ENCODE data around the gene RNU6-1.

Gene RNU6-1

DNA sequence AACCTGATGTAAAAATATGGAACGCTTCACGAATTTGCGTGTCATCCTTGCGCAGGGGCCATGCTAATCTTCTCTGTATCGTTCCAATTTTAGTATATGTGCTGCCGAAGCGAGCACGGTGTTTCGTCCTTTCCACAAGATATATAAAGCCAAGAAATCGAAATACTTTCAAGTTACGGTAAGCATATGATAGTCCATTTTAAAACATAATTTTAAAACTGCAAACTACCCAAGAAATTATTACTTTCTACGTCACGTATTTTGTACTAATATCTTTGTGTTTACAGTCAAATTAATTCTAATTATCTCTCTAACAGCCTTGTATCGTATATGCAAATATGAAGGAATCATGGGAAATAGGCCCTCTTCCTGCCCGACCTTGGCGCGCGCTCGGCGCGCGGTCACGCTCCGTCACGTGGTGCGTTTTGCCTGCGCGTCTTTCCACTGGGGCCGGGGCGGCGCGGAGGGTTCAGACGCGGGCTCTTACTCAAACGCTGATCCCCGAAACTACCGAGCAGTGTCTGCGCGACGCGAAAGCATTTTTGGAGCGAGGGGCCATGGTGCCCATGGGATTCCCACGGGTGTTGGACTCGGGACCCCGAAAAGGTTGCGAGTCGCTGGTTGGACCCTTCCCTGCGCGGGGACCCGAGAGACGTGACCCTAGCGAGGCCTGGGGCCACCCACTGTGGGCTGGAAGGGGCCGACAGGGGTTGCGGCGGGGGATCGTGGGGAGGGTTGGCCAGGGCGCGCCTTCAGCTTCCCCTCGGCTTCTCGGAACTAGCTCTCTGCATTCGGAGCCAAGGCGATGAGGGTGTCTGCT lies at the start of gene RNU6-1:
Gene RNU6-1 (minus strand): TSS at position 117 of the 820 bp plus-strand sequence.
- in situ Hi-C loops (cut with MboI; ENCODE audit: low sequenced_read_pairs), result loop anchor here (25.0 kb wide), 1 partner anchor 378 kb away; no protein-coding TSS in a partner anchor

DNA sequence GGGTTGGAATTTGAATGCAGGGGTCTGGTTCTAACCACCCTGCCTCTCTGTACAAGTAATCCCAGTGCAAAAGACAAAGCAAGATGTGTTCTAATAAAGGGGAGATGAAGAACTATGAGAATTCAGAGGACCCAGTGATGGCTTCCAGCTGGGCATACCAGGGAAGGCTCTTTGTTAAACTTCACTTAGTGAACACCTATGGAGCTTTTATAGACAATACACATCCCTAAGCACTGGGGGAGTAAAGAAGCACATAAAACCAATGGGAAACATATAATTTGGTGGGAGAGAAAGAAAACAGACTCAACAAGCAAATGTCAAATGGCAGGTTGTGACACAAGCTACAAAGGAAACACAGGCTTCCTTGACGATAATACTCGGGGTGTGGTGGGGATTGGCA lies 47.9 kb upstream of the RNU6-1 start:
- in situ Hi-C loops (cut with MboI; ENCODE audit: low sequenced_read_pairs), result no loop called here

DNA sequence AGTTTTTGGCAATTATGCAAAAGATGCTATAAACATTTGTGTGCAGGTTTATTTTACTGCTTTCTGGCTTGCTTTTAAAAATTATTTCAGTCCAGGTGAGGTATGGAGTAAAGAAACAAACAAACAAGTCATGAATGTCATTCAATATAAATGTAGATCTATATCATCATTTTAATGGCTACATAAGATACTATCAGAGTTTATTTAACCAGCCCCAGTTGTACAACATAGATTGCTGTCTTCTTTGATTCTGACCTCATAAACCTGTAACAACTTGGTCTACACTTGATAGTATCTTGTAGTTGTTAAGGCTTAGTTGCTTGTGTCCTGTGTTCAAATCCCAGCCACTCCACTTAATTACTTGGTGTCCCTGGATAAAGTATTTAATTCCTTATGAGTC lies 46.0 kb upstream of the RNU6-1 start:
- in situ Hi-C loops (cut with MboI; ENCODE audit: low sequenced_read_pairs), result no loop called here

DNA sequence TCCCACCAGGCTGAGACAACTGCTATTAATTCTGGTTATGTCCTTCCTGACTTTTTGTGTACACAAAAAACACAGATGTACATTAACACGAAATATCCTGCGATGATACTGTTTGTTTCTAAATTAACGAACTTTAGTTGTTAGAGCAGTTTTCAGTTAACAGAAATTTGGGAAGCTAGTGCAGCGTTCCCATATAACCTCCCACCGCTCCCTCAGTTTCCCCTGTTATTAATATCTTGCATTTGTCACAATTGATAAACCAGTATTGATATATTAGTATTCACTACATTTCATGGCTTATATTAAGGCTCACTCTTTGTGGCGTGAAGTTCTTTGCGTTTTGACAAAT lies 45.3 kb upstream of the RNU6-1 start:
- in situ Hi-C loops (cut with MboI; ENCODE audit: low sequenced_read_pairs), result no loop called here

DNA sequence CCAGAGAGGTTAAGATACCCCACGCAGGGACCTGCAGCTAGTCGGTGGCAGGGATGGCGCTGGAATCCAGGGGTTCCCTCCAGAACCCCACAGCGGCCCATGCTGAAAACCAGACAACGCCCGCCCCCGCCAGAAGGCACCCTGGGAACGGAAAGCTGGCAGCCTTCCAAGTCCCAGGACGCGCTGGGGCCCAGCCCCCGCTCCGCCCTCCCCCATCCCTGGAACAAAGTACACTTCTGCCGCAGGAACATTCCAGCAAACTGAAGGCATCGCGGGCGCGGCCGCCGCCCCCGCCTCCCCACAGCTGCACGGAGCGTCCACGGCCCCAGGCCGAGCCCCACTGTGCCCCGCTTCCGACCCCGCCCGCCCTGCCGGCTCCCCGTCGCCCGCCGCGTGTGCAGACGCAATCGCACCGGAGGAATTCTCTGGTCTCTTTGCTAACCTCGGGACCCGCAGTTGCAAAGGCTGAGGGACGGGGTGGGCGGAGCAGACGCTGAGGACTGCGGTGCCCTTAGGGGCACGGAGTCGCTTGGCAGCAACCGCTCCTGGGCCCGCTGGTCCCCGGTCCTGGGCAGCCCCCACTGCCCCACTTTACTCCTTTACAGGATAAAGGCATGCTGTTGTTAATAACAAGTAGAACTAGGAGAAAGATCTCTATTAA lies 44.8 kb upstream of the RNU6-1 start:
- in situ Hi-C loops (cut with MboI; ENCODE audit: low sequenced_read_pairs), result no loop called here

DNA sequence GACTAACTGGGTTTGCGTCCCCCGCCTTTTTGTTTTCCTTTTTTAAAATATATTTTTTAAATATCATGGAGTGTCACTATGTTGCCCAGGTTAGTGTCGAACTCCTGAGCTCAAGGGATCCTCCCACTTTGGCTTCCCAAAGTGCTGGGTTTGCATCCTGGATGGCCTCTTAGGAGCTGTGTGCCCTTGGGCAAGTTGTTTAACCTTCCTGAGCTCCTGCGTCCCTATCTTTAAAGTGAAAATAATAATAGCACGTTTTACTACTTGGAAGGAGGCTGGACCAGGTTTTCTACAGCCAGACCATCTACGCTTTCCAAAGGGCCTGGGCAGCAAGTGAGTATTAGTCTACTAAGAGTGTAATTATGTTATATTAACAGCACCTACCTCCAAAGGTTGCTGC lies 44.2 kb upstream of the RNU6-1 start:
- in situ Hi-C loops (cut with MboI; ENCODE audit: low sequenced_read_pairs), result no loop called here

DNA sequence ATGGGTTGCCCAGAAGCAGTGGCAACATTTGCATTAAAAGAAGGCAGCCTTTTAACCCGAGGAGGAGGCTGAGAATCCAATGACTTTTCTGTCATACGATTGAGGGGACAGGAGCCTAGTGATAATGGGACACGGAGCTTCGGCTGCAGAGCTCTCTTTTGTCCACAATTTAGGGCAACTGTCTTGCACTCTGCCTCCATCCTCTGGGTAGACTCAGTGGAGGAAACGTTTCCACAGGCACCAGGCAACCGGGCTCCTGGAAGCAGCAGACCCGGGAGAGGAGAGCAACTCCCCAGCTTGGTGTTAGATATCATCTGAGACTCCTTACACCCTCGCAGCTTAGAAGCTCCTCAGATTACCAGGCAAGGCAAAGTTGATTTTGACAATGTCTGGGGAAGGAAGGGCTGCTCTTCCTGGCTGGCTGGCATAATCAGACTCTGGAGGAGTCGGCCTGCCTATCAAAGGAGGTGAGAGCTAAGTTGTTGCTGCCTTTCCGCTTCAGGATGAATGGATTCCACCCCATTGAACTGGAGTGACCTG lies 43.5 kb upstream of the RNU6-1 start:
- in situ Hi-C loops (cut with MboI; ENCODE audit: low sequenced_read_pairs), result no loop called here

DNA sequence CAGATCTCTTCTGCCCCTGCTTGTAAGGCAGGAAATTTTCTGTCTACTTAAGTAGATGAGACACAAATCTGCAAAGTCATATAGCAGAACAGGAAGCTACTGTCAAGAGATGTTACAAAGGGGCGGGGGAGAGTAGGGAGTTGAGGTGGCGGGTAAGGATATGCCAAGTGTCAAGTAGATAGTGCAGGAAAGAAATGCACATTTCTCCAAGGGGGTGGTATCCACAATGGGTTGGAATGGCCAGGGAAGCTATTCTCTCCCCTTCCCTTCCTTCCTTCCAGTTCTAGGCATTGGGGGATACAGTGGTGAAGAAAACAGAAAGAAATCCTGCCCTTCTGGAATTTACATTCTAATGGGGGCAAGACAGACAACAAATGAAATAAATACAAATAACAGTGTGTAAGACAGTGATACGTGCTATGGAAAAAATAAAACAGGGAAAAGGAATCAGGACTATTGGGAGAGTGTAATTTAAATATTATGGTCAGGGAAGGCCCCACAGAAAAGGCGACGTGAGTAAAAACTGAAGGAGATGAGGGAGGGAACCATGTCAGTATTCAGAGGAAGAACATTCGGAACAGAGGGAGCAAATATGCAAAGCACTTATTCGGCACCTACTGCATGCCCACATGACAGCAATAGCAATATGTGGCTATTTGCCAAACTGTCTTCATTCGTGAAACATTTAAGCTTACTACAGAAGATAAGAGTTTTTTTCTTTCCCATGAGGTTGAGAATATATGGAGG lies 42.8 kb upstream of the RNU6-1 start:
- in situ Hi-C loops (cut with MboI; ENCODE audit: low sequenced_read_pairs), result no loop called here

DNA sequence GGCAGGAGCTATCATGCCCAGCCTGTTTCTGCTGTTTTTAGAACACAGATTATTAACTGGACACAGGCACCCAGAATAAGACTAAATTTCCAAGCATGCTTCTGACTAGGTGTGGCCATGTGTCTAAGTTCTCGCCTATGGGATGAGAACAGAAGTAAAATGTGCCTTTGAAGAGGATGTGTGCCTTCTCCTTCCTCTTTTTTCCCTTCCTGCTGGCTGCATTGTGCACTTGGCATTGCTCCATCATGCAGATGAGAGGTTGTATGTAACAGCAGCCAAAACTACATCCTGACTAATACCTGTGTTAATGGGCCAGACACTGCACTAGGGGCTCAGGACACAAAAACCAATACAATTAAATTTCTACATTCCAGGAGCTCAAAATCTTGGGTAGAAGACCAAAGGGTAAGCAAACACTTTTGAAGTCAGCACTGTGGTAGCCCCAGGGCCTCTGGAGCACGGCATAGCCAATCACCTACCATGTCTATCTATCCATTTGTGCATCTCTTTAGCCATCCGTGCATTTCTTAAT lies 40.9 kb upstream of the RNU6-1 start:
- in situ Hi-C loops (cut with MboI; ENCODE audit: low sequenced_read_pairs), result no loop called here

DNA sequence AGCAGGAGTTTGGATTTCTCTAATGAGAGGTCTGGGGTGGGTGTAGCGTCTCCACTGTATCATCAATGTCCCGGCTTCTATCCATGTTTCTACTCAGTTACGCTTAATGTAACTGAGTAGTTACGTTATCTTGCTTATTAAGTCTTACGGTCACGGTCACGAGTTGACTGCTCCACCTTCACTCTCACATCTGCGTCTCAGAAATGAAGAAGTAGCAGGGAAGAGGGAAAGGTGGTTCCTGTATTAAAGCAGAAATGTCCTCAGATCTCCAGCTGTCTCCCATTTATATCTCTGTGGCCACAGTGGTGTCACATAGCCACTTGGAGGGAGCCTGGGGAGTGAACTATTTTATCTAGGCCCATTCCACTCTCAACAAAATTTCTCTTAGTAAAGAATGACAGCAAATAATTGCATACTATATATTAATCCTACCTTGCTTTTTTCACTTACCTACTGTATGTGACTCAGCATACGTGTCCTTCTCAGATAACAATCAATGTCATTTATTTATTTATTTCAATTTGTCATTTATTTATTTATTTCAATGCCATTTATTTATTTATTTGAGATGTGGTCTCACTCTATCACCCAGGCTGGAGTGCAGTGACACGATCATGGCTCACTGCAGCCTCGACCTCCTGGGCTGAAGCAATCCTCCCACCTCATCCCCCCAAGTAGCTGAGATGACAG lies 39.7 kb upstream of the RNU6-1 start:
- in situ Hi-C loops (cut with MboI; ENCODE audit: low sequenced_read_pairs), result no loop called here

DNA sequence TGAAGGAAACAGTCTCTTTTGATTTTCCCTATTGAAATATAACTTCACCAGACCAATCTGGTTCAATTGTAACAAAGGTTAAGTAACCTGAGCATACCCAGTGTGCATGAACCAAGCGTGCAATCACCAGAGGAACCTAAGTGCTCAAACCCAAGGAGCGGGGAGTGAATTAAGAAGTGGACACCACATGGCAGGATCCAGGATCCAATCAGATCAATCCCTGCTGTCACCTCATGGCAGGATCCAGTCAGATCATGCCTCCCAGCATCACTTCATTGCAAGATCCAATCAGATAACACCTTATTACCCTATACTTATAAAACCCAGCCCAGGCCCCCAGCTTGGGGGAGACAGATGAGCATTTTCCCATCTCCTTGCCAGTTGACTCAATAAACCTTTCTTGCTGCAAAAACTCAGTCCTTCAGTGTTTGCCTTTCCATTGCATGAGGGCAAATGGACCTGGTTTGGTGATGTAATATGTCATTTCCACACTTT lies 38.9 kb upstream of the RNU6-1 start:
- in situ Hi-C loops (cut with MboI; ENCODE audit: low sequenced_read_pairs), result no loop called here

DNA sequence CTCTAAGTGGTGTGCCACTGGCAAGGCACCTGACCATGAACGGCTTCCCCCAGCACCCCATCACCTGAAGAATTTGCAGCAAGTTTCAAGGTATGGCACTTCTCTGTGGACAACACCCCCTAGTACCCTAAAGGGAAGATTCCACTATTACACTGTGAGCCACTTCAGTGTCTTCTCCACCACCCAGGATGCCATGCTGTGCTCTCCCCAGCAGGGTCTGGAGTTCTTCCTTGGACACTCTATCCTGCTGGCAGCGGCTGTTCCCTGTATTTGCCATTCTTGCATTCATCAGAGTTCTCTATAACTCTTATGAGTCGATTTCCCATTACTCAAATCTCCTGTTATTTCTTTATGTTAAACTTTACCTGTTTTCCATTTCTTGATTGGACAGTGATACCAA lies 33.9 kb upstream of the RNU6-1 start:
- in situ Hi-C loops (cut with MboI; ENCODE audit: low sequenced_read_pairs), result loop anchor here (25.0 kb wide), 1 partner anchor 289 kb away; no protein-coding TSS in a partner anchor

DNA sequence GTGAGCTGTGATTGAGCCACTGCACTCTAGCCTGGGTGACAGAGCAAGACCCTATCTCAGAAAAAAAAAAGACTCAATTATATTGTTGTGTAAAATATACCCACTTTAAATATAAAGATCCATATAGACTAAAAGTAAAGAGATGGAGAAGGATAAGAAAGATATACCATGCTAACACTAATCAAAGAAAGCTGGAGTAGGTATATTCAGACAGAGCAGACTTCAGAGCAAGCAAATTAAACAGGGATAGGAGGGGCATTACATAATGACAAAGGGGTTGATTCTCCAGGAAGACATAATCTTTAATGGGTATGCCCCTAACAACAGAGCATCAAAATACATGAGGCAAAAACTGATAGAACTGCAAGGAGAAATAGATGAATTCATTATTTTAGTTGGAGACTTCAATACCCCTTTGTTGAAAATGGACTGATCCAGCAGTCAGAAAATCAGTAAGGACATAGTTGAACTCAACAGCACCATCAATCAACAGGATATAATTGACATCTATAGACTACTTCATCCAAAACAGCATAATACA lies 31.1 kb upstream of the RNU6-1 start:
- in situ Hi-C loops (cut with MboI; ENCODE audit: low sequenced_read_pairs), result loop anchor here (25.0 kb wide), 1 partner anchor 291 kb away; no protein-coding TSS in a partner anchor

DNA sequence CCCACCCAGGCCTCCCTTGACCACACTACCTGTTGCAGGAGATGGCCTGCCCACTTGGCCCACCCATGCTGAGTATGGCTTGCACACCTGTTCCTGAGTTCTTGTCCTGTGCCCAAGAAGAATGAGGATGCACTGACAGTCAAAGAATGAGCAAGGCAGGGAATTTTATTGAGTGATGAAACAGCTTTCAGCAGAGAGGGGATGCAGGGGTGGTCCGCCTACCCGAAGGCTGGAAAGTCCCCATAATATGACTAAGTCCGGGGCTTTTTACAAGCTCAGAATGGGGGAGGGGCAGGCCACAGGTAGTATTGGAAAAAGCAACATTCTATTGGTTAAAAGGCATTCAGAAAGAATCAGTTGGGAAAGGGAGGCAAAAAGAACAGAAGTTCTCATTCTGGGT lies 29.9 kb upstream of the RNU6-1 start:
- in situ Hi-C loops (cut with MboI; ENCODE audit: low sequenced_read_pairs), result loop anchor here (25.0 kb wide), 1 partner anchor 293 kb away; no protein-coding TSS in a partner anchor

DNA sequence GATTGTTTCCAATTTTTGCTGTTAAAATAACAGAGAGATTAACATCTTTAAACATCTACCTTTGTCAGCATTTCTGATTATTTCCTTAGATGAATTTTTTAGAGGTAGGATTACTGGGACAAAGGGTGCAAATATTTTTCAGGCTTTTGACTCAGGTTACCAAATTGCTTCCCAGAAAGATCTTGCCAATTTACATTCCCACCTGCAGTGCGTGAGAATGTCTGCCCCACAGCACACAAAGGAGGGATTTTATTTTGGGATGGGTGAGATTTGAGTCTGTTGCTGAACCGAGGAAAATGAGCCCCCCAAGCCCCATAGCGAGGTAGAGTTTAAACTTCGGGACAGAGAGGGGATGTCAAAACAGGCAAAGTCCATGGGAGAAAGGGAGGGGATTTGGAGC lies 25.9 kb upstream of the RNU6-1 start:
- in situ Hi-C loops (cut with MboI; ENCODE audit: low sequenced_read_pairs), result loop anchor here (25.0 kb wide), 1 partner anchor 297 kb away; no protein-coding TSS in a partner anchor

DNA sequence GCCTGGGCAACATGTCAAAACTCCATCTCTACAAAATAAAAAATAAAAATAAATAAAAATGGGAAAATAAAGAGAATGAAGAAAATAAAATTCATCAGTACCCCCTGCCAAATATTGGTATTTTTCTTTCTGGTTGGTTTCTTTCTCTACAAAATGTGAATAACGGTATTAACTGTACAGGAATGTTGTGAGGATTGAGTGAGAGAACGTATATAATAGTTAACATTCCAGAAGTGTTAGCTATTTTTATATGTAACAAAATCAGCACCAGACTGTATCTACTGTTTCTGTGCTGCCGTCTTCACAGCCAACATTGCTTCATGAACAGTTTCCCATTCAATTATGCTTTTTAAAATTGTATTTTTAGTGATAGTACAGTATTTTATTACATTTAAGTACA lies 25.5 kb upstream of the RNU6-1 start:
- in situ Hi-C loops (cut with MboI; ENCODE audit: low sequenced_read_pairs), result loop anchor here (25.0 kb wide), 1 partner anchor 297 kb away; no protein-coding TSS in a partner anchor

DNA sequence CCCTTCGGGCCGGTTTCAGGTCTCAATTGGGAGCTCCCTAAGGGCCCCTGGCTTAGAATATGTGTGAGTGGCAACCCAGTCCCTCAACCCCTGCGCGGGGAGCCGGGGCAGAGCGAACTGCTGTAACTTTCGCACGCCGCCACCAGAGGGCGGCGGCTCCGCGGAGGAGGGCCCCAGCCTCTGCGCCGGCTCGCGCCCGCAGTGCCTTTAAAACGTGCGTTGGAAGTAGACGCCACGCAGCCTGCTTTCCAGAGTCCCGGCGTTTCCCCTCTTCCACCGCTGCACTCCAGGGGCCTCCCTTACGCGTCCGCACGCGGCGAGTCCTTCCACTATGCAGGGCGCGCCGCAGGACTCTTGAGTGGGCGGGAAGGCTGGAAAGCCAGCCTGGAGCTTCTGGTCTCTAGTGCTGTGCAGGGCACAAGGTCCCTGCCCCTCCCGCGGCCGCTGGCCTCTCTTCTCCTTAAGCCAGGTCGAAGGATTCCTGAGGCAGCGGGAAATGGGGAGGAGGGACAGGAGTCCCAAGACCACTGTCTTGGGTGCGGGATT lies 23.7 kb upstream of the RNU6-1 start:
- in situ Hi-C loops (cut with MboI; ENCODE audit: low sequenced_read_pairs), result loop anchor here (25.0 kb wide), 1 partner anchor 299 kb away; no protein-coding TSS in a partner anchor

DNA sequence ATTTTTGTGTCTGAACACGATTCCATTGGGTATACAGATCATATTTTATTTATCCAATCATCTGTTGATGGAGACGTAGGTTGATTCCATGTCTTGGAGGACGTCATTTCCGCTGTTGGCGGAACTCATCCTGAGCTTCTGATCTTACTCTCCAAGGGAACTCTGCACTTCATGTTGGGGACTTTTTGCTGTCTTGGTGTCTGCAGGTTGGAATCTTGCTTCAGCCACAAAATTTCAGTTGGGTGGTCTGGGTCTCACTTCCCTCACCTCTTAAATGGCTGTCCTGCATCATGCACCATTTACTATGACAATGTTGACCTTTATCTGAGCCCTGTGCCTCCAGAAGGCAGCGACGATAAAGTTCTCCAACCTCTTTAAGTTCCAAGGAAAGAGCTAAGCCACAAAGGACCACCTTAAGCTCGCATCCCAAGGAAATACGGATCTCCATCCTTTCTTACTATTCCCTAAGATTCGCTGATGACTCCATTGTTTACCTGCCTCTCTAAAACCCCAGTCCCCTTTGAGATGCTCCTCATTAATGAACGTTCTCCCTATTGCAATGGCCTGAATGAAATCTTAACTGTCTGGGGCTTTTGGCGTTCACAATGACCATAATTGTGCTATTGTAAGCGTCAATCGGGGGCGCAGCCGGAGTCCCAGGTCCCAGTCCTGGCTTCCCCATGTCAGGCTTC lies 23.1 kb upstream of the RNU6-1 start:
- in situ Hi-C loops (cut with MboI; ENCODE audit: low sequenced_read_pairs), result loop anchor here (25.0 kb wide), 1 partner anchor 299 kb away; no protein-coding TSS in a partner anchor

DNA sequence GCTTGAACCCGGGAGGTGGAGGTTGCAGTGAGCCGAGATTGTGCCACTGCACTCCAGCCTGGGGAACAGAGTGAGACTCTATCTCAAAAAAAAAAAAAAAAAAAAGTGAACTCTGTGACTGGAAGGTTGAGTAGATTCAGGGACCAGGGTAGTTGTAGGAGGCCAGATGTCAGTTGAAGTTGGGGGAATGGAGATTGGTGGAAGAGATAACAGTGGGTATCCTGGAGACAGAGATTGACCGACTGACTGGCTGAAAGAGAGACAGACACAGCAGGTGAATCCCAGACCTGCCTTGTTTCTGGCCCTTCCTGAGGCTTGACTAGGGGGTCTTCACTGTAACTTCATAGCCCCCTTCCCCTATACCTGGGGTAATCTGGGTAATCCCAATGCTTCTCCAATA lies 22.1 kb upstream of the RNU6-1 start:
- in situ Hi-C loops (cut with MboI; ENCODE audit: low sequenced_read_pairs), result loop anchor here (25.0 kb wide), 1 partner anchor 300 kb away; no protein-coding TSS in a partner anchor

All from HL-60/S4 treated with phorbol 12-myristate 13-acetate at 8.2 ng/mL for 4 days and 3 days (cell line).